Activated B cell treated with CpG ODN at 0.5 μM for 24 hours (primary cell): ENCODE data around the gene SYK. TPM values are rescaled to one million over a fixed set of nuclear protein-coding genes. Genes with fewer than 3 reads are reported as not detected.

Source experiments
- ATAC-seq: fragments of 200-7000 bp; cut with Tn5 transposase; one replicate; pipeline ENCODE4 v1.10.0; 2021; ENCODE audit warnings: low read depth, mild to moderate bottlenecking, moderate library complexity
- CTCF ChIA-PET: fragments of 350-600 bp; sonication (Branson Sonifier 250); formaldehyde crosslinking; loops from one replicate; lab custom pipeline; 2021; ENCODE audit warnings: antibody characterized with exemption; lab: Charles Lee
- POLR2A ChIA-PET: fragments of 350-600 bp; sonication (Branson Sonifier 250); formaldehyde crosslinking; loops from one replicate; lab custom pipeline; 2021; ENCODE audit warnings: antibody characterized with exemption; lab: Charles Lee
- DNase-seq: peaks from one replicate; pipeline ENCODE4 v3.0.0; 2022
- H3K27ac Mint-ChIP-seq: one replicate; pipeline ENCODE4 v1.8.0; 2020; ENCODE audit warnings: mixed read lengths
- H3K27me3 Mint-ChIP-seq: one replicate; pipeline ENCODE4 v1.8.0; 2021; ENCODE audit warnings: mixed read lengths
- H3K36me3 Mint-ChIP-seq: one replicate; pipeline ENCODE4 v1.8.0; 2021; ENCODE audit warnings: low read depth, mixed read lengths
- H3K4me1 Mint-ChIP-seq: one replicate; pipeline ENCODE4 v1.8.0; 2021; ENCODE audit warnings: mixed read lengths
- H3K4me3 Mint-ChIP-seq: one replicate; pipeline ENCODE4 v1.8.0; 2020; ENCODE audit warnings: mild to moderate bottlenecking, mixed read lengths
- H3K9me3 Mint-ChIP-seq: one replicate; pipeline ENCODE4 v1.8.0; 2020; ENCODE audit warnings: mixed read lengths
- intact Hi-C: fragments of 100-400 bp; cut with micrococcal nuclease; formaldehyde crosslinking; loops from one replicate; pipeline ENCODE4 v1.15.1; 2024
- total RNA-seq: library from RNA; stranded (reverse); gene quantifications from 2 replicates; pipeline ENCODE4 v1.2.3, GENCODE V29; 2022
- TF ChIP-seq, protein P1 (sequence below): fragments of 200-600 bp; IDR thresholded peaks from one replicate; pipeline ENCODE4 v1.8.0; 2022; ENCODE audit warnings: antibody characterized with exemption, mild to moderate bottlenecking

The SYK gene
- total RNA-seq, 1 donor from 2014 or later, result 222 TPM

DNA sequence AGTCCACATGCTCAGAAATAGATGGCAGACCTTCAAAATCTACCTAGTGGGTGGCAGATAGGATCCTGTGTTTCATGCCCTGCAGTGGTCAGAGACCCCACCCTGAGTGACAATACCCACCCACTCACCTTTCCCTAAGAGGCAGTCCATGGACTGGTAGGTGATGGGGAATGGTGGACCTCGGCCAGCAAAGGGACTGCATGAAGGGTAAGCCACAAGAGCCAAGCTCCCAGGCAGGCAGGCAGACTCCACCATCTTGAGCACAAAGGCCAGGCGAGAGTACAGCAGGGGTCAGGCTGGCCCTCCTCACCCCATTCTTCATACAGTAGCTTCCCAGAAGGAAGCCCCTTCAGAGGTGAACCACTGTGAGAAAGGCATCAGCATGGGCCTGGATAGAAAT is 78.4 kb downstream of the SYK start:
- Mint-ChIP-seq H3K27me3 (no peaks in the 10 kb centered on the region), H3K4me3 (no peak overlapping the region), H3K4me1 (peaks cover 27% of the 10 kb centered on the region), H3K36me3 (peaks cover 79% of the 10 kb centered on the region), H3K27ac (peak overlapping the region; percentile 92), H3K9me3 (no peaks in the 10 kb centered on the region)
- ChIA-PET CTCF (interaction anchor here (0.8 kb wide), 1 partner anchor 11 kb away, joined by 3 read pairs; no protein-coding TSS in a partner anchor), POLR2A (no interaction called here)
- DNase-seq, result no peak
- ATAC-seq, result no peak
- TF ChIP-seq, protein P1, sequence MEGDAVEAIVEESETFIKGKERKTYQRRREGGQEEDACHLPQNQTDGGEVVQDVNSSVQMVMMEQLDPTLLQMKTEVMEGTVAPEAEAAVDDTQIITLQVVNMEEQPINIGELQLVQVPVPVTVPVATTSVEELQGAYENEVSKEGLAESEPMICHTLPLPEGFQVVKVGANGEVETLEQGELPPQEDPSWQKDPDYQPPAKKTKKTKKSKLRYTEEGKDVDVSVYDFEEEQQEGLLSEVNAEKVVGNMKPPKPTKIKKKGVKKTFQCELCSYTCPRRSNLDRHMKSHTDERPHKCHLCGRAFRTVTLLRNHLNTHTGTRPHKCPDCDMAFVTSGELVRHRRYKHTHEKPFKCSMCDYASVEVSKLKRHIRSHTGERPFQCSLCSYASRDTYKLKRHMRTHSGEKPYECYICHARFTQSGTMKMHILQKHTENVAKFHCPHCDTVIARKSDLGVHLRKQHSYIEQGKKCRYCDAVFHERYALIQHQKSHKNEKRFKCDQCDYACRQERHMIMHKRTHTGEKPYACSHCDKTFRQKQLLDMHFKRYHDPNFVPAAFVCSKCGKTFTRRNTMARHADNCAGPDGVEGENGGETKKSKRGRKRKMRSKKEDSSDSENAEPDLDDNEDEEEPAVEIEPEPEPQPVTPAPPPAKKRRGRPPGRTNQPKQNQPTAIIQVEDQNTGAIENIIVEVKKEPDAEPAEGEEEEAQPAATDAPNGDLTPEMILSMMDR, result no peak
- intact Hi-C loops, result loop anchor here (2.0 kb wide), 2 partner anchors 19 to 49 kb away; no protein-coding TSS in a partner anchor

DNA sequence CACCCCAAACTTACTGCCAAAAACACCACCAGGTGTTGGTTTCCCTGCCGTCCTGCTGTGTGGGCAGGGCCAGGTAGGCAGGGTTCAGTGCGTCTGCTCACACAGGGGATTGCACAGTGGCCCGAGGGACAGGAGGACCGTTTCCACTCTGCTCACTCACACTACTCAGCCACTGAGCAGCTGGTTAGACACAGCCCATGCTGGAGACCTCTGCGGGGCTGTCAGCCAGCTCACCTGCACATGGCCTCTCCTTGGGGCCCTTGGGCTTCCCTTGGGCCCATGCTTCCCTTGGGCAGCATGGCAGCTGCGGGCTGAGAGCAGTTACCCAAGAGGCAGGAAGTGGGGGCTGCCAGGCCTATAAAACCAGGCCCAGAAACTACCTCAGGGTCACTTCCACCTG is 79.0 kb downstream of the SYK start:
- CTCF ChIA-PET, result interaction anchor here (0.8 to 1.0 kb wide), 2 partner anchors 8 to 11 kb away, joined by 3 read pairs; no protein-coding TSS in a partner anchor
- Mint-ChIP-seq H3K4me3 (peak overlapping the region; percentile 46), H3K36me3 (peaks cover 82% of the 10 kb centered on the region), H3K4me1 (peaks cover 32% of the 10 kb centered on the region), H3K27ac (peak overlapping the region; percentile 92), H3K27me3 (no peaks in the 10 kb centered on the region), H3K9me3 (no peaks in the 10 kb centered on the region)
- DNase-seq (no peak), ATAC-seq (peak; percentile 64)
- TF ChIP-seq, protein P1, result no peak
- POLR2A ChIA-PET, result interaction anchor here (0.7 kb wide), 1 partner anchor 481 kb away, joined by 3 read pairs; the partner anchor contains the start of gene AUH
- intact Hi-C loops, result loop anchor here (2.0 kb wide), 2 partner anchors 20 to 50 kb away; no protein-coding TSS in a partner anchor

DNA sequence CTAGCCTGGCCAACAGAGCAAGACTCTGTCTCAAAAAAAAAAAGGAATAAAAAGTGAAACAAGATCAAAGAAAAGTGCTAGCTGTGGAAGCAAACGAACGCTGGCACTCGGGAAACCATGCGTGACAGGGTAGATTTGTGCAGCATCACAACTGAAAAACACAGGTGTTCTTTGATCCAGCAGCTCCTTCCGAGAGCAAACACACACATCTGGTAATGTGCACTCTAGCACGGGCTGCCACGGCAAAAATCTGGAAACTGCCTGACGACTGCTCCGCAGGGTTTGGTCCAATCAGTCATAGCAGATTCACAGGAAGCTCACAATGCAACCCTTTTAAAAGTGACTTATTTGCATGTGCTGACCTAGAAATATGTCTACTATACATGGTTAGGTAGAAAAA is 80.0 kb downstream of the SYK start:
- Mint-ChIP-seq H3K4me1 (peaks cover 41% of the 10 kb centered on the region), H3K36me3 (peaks cover 83% of the 10 kb centered on the region), H3K9me3 (no peaks in the 10 kb centered on the region), H3K27ac (peak overlapping the region; percentile 92), H3K27me3 (no peaks in the 10 kb centered on the region), H3K4me3 (no peak overlapping the region)
- DNase-seq (peak; percentile 30), ATAC-seq (peak; percentile 66)
- intact Hi-C loops, result loop anchor here (2.0 kb wide), 2 partner anchors 21 to 51 kb away; no protein-coding TSS in a partner anchor
- ChIA-PET POLR2A (interaction anchor here (0.5 to 1.1 kb wide), 3 partner anchors 9 to 107 kb away, joined by 3 to 9 read pairs (median 3); no protein-coding TSS in a partner anchor), CTCF (interaction anchor here (0.9 to 1.0 kb wide), 2 partner anchors 9 to 11 kb away, joined by 3 read pairs; no protein-coding TSS in a partner anchor)
- TF ChIP-seq, protein P1, result no peak

DNA sequence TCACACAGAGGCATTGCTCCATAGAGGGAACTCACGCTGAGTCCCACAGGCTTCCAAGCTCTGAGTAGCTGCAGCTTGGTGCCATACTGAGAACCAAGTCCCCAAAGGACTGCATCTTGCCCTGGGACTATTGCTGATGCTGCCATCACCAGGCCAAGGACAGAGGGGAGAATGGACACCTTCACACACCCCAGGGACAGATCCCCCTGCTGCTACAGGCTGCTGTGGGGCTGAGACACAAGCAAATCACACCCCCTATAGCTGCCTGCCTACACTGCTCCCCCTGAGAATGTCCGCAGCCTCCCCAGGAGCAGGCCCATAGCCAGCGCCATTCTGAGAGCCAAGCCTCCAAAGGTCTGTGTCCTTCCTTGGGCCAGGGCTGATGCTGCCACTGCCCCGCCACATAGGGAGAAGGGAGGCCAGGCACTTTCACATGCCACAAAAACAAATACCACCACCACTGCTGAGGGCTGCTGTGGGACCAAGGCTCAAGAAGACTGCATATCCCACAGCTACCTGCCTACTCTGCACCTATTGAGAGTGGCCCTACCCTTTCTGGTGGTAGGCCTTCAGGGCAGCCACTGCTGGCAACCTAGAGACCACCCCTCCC is 81.5 kb downstream of the SYK start:
- intact Hi-C loops, result no loop called here
- CTCF ChIA-PET, result no interaction called here
- Mint-ChIP-seq H3K36me3 (peaks cover 80% of the 10 kb centered on the region), H3K27ac (peak overlapping the region; percentile 69), H3K9me3 (no peaks in the 10 kb centered on the region), H3K27me3 (no peaks in the 10 kb centered on the region), H3K4me1 (peaks cover 41% of the 10 kb centered on the region), H3K4me3 (no peak overlapping the region)
- POLR2A ChIA-PET, result interaction anchor here (0.5 kb wide), 1 partner anchor 1326 kb away, joined by 3 read pairs; no protein-coding TSS in a partner anchor
- TF ChIP-seq, protein P1, result no peak
- ATAC-seq, result no peak
- DNase-seq, result no peak

DNA sequence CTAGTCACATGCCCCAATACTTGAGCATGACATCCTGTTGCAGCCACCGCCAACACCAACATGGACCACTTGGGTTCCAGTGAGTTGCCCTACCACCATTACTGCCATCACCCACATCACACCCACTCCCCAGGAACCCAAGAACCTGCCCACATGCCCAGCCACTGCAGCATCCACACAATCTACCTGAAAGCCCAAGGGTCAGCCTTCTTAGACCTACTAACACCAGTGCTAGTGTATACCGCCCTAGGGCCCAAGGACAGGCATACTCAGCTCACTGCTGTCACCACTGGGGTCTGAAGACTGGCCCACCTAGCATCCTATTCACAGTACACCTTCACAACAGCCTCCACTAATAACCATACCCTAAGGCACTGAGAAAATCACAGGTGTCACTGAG is 82.0 kb downstream of the SYK start:
- TF ChIP-seq, protein P1, result no peak
- Mint-ChIP-seq H3K9me3 (no peaks in the 10 kb centered on the region), H3K4me3 (no peak overlapping the region), H3K36me3 (peaks cover 80% of the 10 kb centered on the region), H3K27ac (peak overlapping the region; percentile 69), H3K27me3 (no peaks in the 10 kb centered on the region), H3K4me1 (peaks cover 41% of the 10 kb centered on the region)
- ATAC-seq, result no peak
- intact Hi-C loops, result no loop called here
- ChIA-PET POLR2A (no interaction called here), CTCF (no interaction called here)
- DNase-seq, result no peak
